NCI-H128 (cell line): ENCODE measurements around the gene SUPT3H.

Experiments used
- DNase-seq: peaks from one replicate; lab custom pipeline; 2025; ENCODE audit not compliant: unreplicated experiment; lab: John Stamatoyannopoulos, UW

The SUPT3H gene

DNA sequence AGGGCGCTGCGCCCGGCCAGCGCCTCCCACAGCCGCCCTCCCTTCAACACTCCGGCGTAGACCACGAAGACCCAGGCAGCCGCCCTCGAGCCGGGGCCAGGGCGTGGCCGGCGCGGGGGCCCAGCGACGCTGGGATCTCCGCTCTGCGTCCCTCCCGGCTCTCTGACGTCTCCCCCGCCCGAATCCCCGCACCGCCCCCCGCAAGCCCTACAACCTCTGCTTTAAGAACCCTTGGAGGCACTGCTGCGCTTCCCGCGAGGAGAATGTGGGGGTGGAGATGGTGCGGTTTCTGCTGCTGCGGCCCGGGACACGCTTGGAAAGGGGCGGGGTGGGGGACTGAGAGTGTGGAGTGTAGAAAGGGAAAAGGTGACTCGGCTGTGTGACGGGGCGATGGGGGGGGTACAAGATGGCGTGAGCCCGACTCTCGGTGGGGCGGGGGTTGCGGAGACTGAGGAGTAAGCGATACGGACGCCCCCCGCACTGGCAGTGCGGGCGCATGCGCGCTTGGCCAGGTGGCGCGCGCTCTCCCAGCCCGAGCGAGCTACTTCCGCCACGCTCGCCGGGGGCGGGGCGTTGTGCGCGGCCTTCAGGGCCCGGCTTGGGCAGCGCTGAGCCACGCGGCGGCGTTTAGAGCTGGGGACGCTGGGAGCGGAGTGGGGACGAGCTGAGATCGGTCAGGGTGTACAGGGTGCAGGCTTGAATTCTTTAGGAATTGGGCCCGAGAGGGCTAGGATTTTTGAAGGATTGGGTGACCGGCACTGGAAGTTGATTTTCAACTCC lies at the start of gene SUPT3H:
SUPT3H (minus strand) TSS at position 381 of the 780 bp plus-strand sequence.
- DNase-seq = peak; percentile 76

DNA sequence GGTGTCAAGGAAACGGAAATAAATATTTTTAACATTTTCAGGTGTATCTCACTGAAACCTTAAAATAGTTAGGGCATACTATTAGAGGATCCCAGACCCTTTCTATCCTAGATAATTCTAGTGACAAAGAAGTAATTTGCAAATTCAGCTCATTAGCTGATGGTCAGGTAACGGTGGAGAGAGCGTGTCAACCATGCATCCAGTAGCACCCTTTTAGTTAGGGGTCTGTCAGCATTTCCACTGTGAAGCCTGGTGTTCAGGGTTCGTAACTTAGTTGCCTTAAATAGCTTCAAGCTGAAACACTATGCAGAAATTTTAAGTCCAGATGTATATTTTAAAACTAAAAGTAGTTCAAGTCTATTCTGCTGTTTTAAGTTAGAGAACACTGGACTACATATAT lies 48.5 kb upstream of the SUPT3H start:
- DNase-seq = no peak

DNA sequence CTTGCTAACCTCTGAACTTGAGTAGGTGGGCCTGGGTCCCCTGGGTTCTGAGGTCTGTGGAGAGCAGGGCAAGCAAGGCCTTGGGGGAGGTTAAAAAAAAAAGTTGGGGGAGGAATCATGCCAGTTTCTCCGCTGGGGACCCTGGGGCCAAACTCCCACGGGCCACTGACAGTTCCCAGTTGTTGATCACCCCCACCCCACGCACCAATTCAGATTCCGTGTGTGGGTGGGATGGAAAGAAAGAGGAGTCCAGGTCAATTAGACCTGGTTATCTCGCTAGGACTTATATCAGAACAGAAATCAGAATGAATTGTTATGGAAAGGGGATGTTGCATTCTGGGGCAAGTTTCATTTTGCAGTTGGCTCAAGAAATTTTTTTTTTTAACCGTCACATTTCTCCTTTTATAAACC lies 46.7 kb upstream of the SUPT3H start:
- DNase-seq = no peak

DNA sequence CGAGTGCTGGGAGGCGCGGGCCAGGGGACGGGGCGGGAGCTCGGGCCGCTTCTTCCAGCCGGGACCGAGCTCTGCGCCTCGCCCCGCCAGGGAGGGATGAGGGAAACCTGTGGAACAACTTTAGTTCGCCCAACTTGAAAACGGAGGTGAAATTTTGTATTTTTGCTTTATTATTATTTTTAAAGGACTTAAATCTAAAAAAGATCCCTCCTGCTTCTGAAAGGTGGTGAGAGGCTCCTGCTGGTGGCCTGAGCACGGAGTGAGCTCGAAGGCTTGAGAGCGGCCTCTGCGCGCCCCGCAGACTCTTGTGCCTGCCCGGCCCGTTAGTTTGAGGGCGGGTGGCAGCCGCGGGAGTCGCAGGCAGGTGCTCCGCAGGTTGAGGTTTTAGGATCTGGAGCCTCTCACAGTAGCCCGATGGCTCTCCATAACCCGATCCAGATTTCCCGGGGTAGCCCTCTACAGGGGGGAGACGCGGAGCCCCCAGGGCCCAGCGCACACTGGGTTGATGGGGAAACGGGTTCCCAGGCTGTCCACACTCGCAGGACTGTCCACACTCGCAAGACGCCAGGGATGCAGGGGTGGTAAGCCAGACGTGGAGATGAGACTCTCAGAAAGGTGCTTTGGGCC lies 46.2 kb upstream of the SUPT3H start:
- DNase-seq = no peak

DNA sequence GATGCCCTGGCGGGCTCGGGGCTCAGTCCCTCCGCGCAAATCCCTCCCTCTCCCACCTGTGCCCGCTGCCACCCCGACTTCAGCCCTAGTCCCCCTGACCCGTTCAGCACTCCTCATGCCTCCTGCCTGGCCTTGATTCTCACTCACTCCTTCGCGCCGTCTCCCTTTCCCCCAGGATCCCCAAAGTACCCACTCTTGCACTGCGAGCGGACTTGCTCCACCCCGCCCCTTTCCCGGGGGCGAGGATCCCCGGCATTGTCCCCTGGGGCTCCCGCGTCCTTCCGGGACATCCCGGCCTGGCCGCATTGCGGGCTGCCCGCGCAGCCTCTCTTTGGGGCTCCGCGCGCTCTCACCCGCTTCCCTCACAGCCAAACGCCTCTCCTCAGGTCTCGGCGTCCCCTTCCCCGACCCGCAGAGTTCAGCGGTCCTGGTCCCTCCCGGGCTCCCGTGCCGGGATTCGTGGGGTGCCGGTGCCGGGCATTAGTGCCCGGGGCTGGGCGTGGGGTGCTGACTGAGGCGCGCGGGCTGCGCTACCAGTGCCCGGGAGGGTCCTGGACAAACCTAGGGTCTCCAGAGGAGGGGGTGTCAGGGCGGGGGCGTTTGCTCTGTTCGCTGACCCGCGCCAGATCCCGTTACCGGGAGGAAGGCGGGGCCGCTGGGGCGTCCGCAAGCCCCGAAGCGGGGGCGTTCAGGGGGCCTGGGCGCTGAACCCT lies 45.5 kb upstream of the SUPT3H start:
- no peak for DNase-seq

DNA sequence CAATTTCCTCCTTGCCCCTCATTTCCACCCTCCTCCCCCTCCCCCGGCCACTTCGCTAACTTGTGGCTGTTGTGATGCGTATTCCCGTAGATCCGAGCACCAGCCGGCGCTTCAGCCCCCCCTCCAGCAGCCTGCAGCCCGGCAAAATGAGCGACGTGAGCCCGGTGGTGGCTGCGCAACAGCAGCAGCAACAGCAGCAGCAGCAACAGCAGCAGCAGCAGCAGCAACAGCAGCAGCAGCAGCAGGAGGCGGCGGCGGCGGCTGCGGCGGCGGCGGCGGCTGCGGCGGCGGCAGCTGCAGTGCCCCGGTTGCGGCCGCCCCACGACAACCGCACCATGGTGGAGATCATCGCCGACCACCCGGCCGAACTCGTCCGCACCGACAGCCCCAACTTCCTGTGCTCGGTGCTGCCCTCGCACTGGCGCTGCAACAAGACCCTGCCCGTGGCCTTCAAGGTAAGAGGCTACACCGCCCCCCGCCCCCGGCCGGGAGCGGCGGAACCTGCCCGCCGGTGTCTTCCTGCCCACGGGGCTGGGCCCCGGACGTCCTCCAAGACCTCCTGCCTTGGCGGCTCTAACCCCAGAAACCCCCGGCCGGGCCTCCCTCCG lies 44.9 kb upstream of the SUPT3H start:
- DNase-seq = no peak

DNA sequence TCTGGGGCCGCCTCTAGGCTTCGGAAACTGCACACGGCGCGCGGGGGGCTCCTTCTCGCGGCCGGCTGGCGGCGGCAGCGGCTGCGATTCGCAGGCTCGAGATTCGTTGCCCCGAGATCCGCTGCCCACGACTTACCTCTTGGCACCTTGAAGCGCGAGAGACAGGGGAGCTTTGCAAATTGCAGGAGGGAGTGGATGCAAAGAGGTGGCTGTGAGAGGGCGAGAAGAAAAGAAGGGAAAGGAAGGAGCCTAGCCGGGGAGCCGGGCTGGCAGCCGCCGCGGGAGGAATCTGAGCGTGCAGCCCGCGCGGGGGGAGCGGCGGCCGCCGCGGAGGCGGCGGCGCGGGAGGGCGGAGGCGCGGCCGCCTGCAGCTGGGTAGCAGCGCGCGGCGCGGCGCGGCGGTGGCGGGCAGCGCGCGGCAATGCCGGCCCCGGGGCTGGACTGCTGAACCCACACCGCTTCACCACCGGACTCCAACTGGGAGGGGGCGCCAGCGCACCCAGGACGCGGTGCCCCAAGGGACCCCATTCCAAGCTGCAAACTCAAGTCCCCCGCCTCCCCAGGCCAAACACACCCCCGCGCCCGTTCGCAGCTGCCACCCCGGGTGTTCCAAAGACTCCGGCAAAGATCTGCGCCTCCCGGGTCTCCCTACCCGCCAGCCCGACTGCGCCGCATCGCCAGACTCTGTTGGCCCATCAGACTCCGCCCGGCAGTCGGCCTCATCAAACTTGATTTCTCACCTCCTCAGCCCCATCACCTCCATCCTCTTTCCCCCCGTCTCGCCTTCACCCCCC lies 44.2 kb upstream of the SUPT3H start:
- no peak for DNase-seq

DNA sequence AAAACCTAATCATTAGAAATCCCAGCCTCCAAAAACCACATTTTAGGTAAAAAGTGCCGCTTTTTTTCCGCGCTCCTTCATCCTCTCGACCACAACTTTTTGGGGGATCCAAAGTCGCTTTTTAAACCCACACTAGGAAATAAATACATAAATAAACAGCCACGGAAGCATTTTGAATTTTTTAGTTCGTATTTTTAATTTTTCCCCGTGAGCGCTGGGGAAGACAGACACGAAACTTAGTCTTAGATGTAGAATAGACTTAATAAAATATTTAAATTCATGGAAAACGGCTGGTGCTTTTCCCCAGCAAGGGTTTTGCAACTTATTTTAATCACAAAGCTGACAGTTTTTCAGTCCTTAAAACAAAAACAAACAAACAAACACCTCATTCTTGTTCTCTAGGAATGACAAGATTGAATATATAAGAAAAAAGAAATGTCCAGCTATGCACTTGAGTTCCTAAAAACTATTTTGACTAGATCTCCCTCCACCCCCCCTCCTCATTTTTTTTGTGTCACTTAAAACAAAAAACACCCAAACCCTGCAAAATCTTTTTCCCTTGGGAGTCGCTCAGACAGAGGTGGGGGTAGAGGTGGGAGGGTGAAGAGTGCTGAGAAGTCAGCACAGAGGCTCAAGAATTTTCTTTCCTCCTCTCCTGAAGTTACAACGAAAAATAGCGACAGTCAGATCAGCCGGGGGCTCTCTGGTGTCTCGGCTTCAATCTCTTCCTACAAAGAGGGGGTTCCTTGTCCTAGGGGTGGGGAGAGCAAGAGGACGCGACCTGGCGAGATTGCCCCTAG lies 43.4 kb upstream of the SUPT3H start:
- no peak for DNase-seq

DNA sequence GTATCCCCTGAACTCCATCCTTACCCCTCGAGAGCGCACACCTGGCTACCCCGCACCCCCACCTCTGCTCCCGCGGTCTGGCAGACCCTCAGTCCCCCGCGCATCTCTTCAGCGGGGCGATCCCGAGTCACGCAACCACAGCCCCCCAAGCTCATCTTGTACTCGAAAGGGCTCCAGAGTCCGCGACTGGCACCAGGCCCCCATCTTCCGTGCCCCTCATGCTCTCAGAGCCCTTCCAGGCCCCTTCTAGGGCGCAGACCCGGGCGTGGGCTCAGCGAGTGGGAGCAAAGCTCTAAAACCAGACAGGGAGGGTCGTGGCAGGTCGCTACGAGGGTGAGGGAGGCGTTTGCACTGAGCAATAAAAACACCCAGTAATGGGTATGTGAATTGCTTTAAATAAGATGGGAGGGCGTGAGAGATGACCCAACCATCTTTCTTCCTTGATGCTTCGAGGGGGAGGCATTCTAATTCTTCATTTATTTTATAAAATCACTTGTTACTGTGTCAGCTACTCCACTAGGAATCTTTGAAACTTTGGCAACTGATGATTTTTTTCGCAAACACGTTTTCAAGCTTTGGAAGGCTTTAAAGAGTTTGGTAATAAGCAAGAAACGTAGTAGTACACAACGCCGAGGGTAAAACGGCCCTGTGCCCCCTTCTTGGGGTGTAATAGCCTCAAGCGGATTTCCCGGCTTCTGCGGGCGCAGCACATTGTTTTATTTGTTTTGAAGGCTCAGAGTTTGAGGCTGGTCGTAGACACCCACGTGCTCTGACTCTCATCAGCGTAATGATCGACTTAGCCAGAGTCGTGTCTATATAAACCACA lies 42.6 kb upstream of the SUPT3H start:
- DNase-seq = no peak

DNA sequence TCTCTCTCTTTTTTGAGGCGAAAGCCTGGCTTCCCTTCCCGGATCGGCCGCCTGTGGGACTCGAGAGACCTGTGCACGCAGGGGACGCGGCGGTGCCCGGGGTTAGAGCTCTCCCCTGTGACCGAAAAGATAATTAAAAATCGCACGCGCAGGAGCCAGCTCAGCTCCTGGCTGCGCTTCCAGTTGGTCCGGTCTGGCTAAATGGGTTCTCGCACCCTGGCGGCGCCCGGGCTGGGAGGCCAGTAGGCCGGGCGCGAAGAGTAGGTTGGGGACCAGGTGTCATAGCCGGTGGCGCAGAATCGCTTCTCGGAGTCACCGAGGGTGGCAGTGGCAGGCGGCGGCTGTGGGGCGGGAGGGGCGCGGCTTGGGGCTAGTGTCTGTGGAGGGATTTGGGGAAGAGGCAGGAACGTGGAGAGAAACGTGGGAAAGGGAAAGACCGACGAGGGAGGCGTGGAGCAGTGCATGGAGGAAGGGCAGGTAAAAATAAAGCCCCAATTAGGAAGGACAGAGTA lies 41.9 kb upstream of the SUPT3H start:
- DNase-seq = no peak

DNA sequence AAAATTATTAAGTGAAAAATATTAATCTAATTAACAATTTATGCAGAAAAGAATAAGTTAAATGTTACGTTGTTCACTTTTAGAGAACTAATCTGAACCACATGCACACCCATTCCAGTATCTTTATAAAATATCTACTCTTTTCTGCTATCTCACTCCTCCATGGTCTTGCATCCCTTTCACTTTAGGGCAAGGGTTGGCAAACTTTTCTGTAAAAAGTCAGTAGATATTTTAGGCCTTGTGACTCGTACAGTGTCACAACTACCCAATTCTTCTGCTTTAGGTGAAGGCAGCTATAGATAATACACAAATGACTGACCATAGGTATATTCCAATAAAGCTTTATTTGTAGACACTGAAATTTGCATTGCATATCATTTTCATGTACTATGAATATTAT lies 39.7 kb upstream of the SUPT3H start:
- DNase-seq = no peak

DNA sequence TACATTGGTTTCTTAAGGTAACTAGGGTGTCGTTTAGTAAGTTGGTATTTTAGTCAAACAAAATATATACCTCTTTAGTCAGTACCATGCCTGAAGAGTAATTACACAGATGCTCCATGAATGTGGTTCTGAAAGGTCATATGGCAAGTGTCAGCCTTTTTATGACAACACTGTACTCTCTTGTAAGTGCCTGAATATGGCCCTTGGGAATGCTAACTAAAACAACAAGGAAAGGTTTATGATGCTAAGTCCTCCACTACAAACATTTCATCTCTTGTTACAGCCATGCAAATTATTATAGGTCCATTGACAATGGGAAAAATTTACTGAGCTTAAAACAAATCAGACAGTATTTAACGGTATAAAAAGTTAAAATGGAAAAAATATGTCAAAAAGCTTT lies 39.0 kb upstream of the SUPT3H start:
- DNase-seq = no peak

DNA sequence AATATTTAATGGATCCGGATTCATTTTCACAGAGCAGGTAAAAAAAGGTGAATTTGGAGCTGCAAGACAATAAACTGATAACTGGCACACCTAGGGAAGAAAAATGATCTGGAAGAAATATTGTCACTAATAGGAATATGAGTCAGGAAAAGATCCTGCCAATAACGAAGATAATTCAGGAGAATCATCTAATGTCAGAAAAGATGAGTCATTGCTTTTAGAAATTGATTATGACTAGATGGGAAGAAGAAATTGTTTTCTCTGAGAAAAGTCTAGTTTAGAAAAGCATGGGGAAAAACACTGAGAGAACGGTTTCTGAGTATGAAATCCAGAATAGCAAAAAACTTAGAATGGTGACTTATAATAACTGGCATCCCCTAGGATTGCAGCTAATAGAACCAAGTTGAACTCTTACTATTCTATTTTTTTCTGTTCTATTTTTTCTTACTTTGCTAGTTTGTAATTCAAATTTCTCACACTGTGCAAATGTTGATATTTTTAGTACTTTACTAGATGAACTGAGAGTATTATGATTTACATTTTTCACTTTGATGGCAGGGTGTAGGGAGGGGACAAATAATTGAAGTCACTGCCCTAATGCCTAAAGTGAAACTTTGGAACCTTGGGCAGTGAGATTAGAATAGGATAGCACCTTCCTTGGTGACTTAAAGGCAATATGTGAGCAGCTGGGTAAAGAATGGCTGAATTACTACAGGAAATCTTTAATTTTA lies 38.2 kb upstream of the SUPT3H start:
- DNase-seq = no peak

DNA sequence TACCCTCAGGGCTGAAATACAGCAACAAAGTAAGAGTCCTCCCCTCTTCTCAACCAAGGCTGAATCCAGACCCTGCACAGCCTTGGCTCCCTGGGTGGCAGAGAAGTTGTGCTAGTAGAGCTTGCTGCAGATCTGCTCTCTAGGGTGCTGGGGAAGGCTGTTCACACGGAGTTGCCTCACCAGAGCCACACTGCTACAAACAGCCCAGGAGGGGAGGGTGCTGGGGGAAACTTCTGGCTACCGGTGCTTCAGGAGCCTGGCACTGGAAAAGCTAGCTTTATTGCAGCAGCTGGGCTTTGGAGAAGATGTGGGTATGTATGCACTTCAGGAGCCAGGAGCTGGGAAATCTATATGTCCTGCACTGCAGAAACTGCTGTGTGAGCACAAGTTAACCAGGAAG lies 37.6 kb upstream of the SUPT3H start:
- no peak for DNase-seq

DNA sequence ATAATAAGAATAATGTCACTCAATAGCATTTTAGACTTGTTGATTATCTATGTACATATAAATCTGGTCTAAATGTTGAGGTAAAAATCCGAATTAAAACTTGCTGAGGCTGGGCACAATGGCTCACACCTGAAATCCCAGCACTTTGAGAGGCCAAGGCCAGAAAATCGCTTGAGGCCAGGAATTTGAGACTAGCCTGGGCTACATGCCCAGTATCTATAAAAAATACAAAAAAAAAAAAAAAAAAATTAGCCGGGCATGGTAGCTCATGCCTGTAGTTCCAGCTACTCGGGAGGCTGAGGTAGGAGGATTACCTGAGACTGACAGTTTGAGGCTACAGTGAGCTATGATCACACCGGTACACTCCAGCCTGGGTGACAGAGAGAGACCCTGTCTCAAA lies 34.2 kb upstream of the SUPT3H start:
- no peak for DNase-seq

DNA sequence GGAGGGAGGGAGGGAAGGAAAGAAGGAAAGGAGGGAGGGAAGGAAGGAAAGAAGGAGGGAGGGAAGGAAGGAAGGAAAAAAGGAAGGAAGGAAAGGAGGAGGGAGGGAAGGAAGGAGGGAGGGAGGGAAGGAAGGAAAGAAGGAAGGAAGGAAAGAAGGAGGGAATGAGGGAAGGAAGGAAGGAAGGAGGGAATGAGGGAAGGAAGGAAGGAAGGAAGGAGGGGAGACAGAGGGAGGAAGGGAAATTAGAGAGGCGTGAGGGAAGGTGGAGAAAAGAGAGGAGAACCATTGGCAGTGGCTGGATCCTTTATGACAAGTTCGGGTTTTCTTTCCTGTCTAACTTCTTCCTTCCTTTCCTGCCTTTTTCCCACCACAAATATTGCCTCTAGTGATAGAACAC lies 22.3 kb upstream of the SUPT3H start:
- DNase-seq = no peak

DNA sequence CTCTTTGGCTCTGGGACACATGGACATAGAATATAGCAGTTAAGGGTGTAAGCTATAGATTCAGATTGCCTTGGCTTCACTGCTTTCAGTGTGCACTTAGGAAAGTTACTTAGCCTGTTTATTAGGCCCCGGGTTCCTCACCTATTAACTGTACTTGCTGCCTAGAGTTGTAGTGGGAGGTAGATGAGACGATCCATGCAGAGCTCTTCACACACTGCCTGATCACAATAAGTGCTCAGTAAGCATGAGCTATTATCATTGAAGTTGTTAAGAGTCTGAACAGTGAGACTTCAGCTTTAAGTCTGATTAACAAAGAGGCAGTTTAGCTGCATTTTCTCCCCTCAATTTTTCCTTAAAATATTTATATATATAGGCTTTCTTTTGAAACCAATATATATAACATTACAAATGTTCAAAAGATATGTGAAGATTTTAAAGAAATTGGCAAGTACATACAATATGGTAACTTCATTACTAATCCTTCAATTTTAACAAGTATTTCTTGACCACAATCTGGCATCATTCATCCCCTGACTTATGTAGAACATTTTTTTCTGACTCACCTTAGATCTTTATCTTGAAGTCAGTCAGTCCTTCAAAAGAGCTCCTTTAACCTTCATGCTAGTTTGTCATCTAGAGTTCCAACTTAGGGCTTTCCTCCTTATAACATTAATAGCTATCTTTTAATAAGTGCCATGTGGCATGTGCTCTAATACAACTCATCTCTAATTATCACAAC lies 20.5 kb upstream of the SUPT3H start:
- no peak for DNase-seq

DNA sequence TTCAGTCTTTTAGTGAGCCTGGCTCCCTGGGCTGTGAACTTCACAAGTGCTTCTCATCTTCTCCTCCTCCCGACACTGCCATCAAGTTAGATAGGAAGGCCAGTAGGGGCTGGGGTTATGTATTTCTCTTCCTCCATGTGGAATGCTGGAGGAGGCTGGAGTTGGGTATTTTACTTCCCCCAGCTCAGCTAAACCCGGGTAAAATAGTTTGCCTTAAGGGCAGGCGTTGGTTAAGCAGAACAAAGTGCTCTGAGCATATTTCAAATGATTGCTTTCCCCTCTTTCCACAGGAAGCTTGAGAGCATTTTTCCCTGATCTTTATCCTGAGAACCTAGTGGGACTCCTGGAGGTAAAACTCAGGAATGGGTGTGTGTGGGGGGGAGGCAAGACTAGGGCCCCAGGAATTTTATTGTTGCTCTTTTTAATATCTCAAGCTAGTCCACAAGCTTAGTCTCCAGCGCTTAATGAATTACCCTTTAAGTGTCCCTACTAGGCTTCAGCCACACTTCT lies 16.9 kb upstream of the SUPT3H start:
- no peak for DNase-seq
